ENCODE data around the gene MRPS9. TPM values are rescaled to one million over a fixed set of nuclear protein-coding genes. Genes with fewer than 3 reads are reported as not detected.

MRPS9 gene
- total and polyA plus RNA-seq, 2 of the 13 experiments (the other 11 are each of a cell fraction or from before 2014, with no cell fraction given): 31.2 to 91.8 TPM

- Histone ChIP-seq H3K36me3 (replicated peaks in 1 of 2; ENCODE audit: control insufficient read depth in 1 of 2, insufficient read depth in 2 of 2, low read length in 2 of 2) (peaks cover 10 to 43% of the 10 kb centered on the region in 2 experiments; a peak in 4 of 5 replicates), H3K9me3 (ENCODE audit: low read length) (no peaks in the 10 kb centered on the region), H3K4me2 (ENCODE audit: low read depth, low read length) (no peak overlapping the region), H3K4me3 (replicated peaks in 1 of 3; ENCODE audit: insufficient read depth in 1 of 3, low read depth in 2 of 3, low read length in 3 of 3) (no peak overlapping the region), H3K4me1 (ENCODE audit: insufficient read depth, low read length) (no peaks in the 10 kb centered on the region), H3K27me3 (ENCODE audit: control insufficient read depth in 1 of 2, insufficient read depth in 2 of 2, low read length in 2 of 2) (no peaks in the 10 kb centered on the region; a peak in 1 of 5 replicates), H3K79me2 (ENCODE audit: insufficient read depth, low read length) (no peaks in the 10 kb centered on the region), H3K27ac (ENCODE audit: extremely low read length, insufficient read depth, low read length) (no peak overlapping the region), H2AFZ (ENCODE audit: low read length) (no peak overlapping the region), H3K9ac (ENCODE audit: insufficient read depth, low read depth, low read length) (no peak overlapping the region), H4K20me1 (ENCODE audit: insufficient read depth, low read length) (no peaks in the 10 kb centered on the region)
- TF ChIP-seq RFX5 (IDR thresholded peaks at IDR 0.05; ENCODE audit: low read depth, low read length): no peak
- no peak for TF ChIP-seq ONECUT2 (CRISPR knock-in tag; IDR thresholded peaks at IDR 0.05)
- no peak for TF ChIP-seq CREM (IDR thresholded peaks at IDR 0.05)
- TF ChIP-seq CREM (CRISPR knock-in tag; IDR thresholded peaks at IDR 0.05): no peak
- no peak for TF ChIP-seq ZNF83 (CRISPR knock-in tag; IDR thresholded peaks at IDR 0.05; ENCODE audit: borderline replicate concordance)
- TF ChIP-seq SMAD1 (CRISPR knock-in tag; IDR thresholded peaks at IDR 0.05; ENCODE audit: borderline replicate concordance, low read depth): no peak
- TF ChIP-seq RELA (CRISPR knock-in tag; IDR thresholded peaks at IDR 0.05): no peak
- BruUV-seq (replicated peaks): no TSS peak
- WGBS (ENCODE audit: low lambda C conversion rate): 97% methylated on average over 1 of the region's 1 CpG
- CTCF ChIA-PET (ENCODE audit: low intra/inter-chr PET ratio, low total read pairs): no interaction called here
- intact Hi-C loops (cut with micrococcal nuclease; ENCODE audit: unreplicated experiment) (no loop called here), in situ Hi-C loops (cut with HindIII; ENCODE audit: extremely low pct_ligation_motif_present, low pct_unique_long_range_greater_than_20kb) (no loop called here)
- ATAC-seq: no peak
- POLR2A ChIA-PET: no interaction called here
- FAIRE-seq: no peak
- no peak for DNase-seq (ENCODE audit: low spot score)
Observed at GRCh38 chr2:105099153-105099552, 61.3 kb downstream of the MRPS9 start.

- H3K27ac ChIP-seq (ENCODE audit: extremely low read length, insufficient read depth, low read length): no peak overlapping the region
- H3K79me2 ChIP-seq (ENCODE audit: insufficient read depth, low read length): no peaks in the 10 kb centered on the region
- H3K27me3 ChIP-seq (ENCODE audit: control insufficient read depth in 1 of 2, insufficient read depth in 2 of 2, low read length in 2 of 2): no peaks in the 10 kb centered on the region; a peak in 1 of 5 replicates
- H3K4me2 ChIP-seq (ENCODE audit: low read depth, low read length): no peak overlapping the region
- H3K4me1 ChIP-seq (ENCODE audit: insufficient read depth, low read length): no peaks in the 10 kb centered on the region
- ATAC-seq (no peak), DNase-seq (ENCODE audit: low spot score) (no peak), FAIRE-seq (no peak)
- H3K36me3 ChIP-seq (replicated peaks in 1 of 2; ENCODE audit: control insufficient read depth in 1 of 2, insufficient read depth in 2 of 2, low read length in 2 of 2): peaks cover 10 to 40% of the 10 kb centered on the region in 2 experiments; a peak in 4 of 5 replicates
- H3K4me3 ChIP-seq (replicated peaks in 1 of 3; ENCODE audit: insufficient read depth in 1 of 3, low read depth in 2 of 3, low read length in 3 of 3): no peak overlapping the region
- no peak overlapping the region for H3K9ac ChIP-seq (ENCODE audit: insufficient read depth, low read depth, low read length)
- CTCF ChIA-PET (ENCODE audit: low intra/inter-chr PET ratio, low total read pairs): no interaction called here
- WGBS (ENCODE audit: low lambda C conversion rate): 93% methylated on average over 9 of the region's 9 CpGs
- no peaks in the 10 kb centered on the region for H3K9me3 ChIP-seq (ENCODE audit: low read length)
- H4K20me1 ChIP-seq (ENCODE audit: insufficient read depth, low read length): no peaks in the 10 kb centered on the region
- BruUV-seq (replicated peaks): no TSS peak
- intact Hi-C loops (cut with micrococcal nuclease; ENCODE audit: unreplicated experiment) (no loop called here), in situ Hi-C loops (cut with HindIII; ENCODE audit: extremely low pct_ligation_motif_present, low pct_unique_long_range_greater_than_20kb) (no loop called here)
- H2AFZ ChIP-seq (ENCODE audit: low read length): no peak overlapping the region
- POLR2A ChIA-PET: no interaction called here
- TF ChIP-seq, protein P1, sequence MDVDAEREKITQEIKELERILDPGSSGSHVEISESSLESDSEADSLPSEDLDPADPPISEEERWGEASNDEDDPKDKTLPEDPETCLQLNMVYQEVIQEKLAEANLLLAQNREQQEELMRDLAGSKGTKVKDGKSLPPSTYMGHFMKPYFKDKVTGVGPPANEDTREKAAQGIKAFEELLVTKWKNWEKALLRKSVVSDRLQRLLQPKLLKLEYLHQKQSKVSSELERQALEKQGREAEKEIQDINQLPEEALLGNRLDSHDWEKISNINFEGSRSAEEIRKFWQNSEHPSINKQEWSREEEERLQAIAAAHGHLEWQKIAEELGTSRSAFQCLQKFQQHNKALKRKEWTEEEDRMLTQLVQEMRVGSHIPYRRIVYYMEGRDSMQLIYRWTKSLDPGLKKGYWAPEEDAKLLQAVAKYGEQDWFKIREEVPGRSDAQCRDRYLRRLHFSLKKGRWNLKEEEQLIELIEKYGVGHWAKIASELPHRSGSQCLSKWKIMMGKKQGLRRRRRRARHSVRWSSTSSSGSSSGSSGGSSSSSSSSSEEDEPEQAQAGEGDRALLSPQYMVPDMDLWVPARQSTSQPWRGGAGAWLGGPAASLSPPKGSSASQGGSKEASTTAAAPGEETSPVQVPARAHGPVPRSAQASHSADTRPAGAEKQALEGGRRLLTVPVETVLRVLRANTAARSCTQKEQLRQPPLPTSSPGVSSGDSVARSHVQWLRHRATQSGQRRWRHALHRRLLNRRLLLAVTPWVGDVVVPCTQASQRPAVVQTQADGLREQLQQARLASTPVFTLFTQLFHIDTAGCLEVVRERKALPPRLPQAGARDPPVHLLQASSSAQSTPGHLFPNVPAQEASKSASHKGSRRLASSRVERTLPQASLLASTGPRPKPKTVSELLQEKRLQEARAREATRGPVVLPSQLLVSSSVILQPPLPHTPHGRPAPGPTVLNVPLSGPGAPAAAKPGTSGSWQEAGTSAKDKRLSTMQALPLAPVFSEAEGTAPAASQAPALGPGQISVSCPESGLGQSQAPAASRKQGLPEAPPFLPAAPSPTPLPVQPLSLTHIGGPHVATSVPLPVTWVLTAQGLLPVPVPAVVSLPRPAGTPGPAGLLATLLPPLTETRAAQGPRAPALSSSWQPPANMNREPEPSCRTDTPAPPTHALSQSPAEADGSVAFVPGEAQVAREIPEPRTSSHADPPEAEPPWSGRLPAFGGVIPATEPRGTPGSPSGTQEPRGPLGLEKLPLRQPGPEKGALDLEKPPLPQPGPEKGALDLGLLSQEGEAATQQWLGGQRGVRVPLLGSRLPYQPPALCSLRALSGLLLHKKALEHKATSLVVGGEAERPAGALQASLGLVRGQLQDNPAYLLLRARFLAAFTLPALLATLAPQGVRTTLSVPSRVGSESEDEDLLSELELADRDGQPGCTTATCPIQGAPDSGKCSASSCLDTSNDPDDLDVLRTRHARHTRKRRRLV (CRISPR knock-in tag; IDR thresholded peaks at IDR 0.05): no peak
- TF ChIP-seq KAT8 (CRISPR knock-in tag; IDR thresholded peaks at IDR 0.05): no peak
- TF ChIP-seq USF2 (IDR thresholded peaks at IDR 0.05; ENCODE audit: low read depth, low read length): no peak
- no peak for TF ChIP-seq USF2 (CRISPR knock-in tag; IDR thresholded peaks at IDR 0.05; ENCODE audit: borderline replicate concordance)
- TF ChIP-seq SMYD3 (CRISPR knock-in tag; IDR thresholded peaks at IDR 0.05): no peak
Observed at GRCh38 chr2:105100046-105100840, 62.4 kb downstream of the MRPS9 start.

All from HepG2 (cell line).